ENCODE results near the gene SLC15A1.

- no peak for TF ChIP-seq EZH2 (optimal IDR thresholded peaks at IDR 0.05; ENCODE audit: low read depth, low read length)
- TF ChIP-seq CTCF (IDR thresholded peaks at IDR 0.05; ENCODE audit: low read length), result no peak
These were observed 42.0 kb upstream of the SLC15A1 start for GRCh38 chr13:98794498-98794897.

Measured in MM.1S (cell line).